ENCODE measurements around the gene ANKS6.

The ANKS6 gene

DNA sequence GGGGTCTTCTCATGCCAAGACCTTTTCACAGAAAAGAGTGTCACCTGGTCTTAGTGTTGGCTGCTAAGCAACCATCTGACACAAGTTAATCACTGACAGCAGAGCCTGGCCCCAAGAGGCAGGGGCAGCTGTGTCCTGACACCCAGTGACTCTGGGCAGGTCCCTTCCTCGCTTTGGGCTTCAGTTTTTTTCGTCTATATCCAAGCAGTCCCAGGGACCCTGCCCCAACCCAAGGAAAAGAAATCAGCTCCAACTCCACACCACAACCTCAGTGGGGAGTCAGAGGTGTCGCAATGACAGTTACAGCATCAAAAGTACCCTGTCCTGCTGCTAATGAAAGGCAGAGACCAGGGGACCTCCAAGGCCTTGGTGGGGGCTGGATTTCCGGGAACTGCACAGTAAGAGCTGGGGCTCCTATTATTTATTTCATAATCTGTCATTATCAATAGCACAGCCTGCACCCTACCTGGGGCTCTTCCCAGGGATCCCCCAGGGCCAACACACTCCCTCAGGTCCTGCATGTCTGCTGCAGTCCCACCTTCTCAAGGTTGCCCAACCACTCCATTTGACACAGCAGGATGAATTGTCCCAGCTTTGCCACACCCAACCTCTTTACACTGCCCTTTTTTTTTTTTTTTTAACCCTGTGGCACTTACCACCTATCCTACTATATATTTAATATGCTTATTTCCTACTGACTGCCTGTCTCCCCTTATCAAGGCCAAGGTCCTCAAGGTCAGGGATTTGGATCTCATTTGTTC lies 9.4 kb downstream of the ANKS6 start:
- no peak overlapping the region for H3K4me3 ChIP-seq (ENCODE audit: low read length, poor library complexity, severe bottlenecking)
- H3K4me2 ChIP-seq (ENCODE audit: low read depth, low read length, poor library complexity, severe bottlenecking) = no peak overlapping the region
- H3K4me1 ChIP-seq (ENCODE audit: insufficient read depth, low read length, poor library complexity, severe bottlenecking) = no peaks in the 10 kb centered on the region
- H3K9me3 ChIP-seq (ENCODE audit: insufficient read depth, low read depth, low read length) = no peaks in the 10 kb centered on the region
- no peak overlapping the region for H3K9ac ChIP-seq (ENCODE audit: low read depth, low read length, poor library complexity, severe bottlenecking)
- no peaks in the 10 kb centered on the region for H3K79me2 ChIP-seq (ENCODE audit: insufficient read depth, low read length)
- H3K27me3 ChIP-seq (ENCODE audit: insufficient read depth, low read length, poor library complexity, severe bottlenecking) = no peaks in the 10 kb centered on the region
- no peak overlapping the region for H2AFZ ChIP-seq (ENCODE audit: low read length)
- no peaks in the 10 kb centered on the region for H3K36me3 ChIP-seq (ENCODE audit: insufficient read depth, low read length)
- no peak for TF ChIP-seq CTCF (conservative IDR thresholded peaks at IDR 0.05; ENCODE audit: low read length)
- TF ChIP-seq EZH2phosphoT487 (IDR thresholded peaks at IDR 0.05; ENCODE audit: borderline replicate concordance) = no peak
- no peaks in the 10 kb centered on the region for H3K9me2 ChIP-seq (replicated peaks; ENCODE audit: low read depth, low read length)
- H4K20me1 ChIP-seq (ENCODE audit: insufficient read depth, low read length, poor library complexity, severe bottlenecking) = peaks cover 4% of the 10 kb centered on the region
- H3F3A ChIP-seq (ENCODE audit: low read depth) = no peaks in the 10 kb centered on the region

DNA sequence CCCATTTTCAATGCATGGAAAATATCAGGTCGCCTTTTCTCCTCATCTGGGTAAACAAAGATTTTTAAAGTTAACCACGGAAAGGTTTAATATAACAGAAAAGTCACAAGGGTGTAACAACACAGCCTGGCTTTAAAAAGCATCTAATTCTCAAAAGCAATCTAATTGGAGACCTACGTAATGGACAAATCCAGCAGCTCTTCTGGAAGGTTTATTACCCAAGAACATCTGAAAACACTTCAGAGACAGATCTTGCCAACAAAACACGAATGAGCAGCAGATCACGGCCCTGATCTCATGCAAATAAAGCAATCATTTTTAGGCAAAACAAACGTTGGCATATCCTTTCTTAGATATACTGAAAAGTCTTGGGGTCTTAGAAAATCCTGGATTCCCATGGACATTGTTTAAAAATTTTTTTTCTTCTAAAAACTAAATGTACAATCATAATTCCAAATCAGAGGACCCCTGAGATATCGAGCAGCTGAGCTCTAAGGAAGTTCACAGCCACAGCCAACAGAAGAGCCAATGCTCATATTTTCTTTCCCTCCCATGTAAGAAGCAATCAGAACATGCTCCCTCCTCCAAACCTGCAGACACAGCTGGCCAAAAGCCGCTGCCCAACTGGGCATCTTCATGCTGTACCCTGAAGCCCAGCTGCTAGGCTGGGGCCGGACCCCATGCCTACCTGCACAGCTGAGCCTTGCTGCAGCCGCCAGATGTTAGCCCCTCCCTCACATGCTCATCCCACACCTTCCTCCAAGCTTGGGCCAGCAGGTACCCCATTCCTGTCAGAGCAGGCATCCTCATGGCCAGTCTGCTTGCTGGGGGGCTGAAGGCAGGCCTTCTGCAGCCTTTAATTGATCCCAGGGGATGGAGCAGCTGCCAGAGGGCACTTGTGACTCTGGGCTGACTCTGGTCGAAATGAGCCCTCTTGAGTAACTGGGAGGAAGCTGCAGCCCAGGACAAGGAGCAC lies 11.2 kb downstream of the ANKS6 start:
- TF ChIP-seq CTCF (conservative IDR thresholded peaks at IDR 0.05; ENCODE audit: low read length) = no peak

DNA sequence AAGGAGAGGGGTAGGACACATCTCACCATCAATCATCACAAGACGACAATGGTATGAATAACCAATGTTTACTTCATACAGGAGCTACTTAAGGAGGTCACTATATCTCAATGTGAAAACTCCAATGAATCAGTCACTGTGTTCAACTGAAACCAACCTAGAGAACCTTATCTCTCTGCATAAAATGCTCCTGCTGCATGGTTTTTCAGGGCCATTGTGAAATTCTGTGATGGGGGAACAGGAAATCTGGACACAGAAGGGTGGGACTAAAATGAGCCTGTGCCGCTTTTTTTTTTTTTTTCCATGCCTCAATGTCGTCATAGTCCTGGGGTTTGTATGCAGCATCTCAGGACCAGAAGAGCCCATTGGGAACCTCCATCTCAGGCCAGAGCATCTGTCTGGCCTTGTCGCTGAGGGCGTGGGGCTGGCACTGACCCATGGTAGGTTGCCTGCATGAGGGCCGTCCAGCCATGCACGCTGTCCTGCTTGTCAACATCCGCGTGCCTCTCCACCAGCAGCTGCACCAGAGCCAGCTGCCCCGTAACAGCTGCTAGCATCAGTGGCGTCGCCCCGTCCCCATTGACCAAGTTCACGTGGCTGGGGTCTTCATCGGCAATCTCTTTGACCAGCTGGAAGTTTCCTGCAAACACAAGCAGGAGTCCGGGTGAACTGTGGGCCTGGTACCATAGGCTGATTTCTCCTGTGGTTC lies 12.7 kb downstream of the ANKS6 start:
- H3K9me3 ChIP-seq (ENCODE audit: insufficient read depth, low read depth, low read length) = no peaks in the 10 kb centered on the region
- no peak for TF ChIP-seq EZH2phosphoT487 (IDR thresholded peaks at IDR 0.05; ENCODE audit: borderline replicate concordance)
- no peak for TF ChIP-seq CTCF (conservative IDR thresholded peaks at IDR 0.05; ENCODE audit: low read length)
- H3K36me3 ChIP-seq (ENCODE audit: insufficient read depth, low read length) = no peaks in the 10 kb centered on the region
- no peak overlapping the region for H2AFZ ChIP-seq (ENCODE audit: low read length)
- no peak overlapping the region for H3K4me3 ChIP-seq (ENCODE audit: low read length, poor library complexity, severe bottlenecking)
- no peaks in the 10 kb centered on the region for H3K9me2 ChIP-seq (replicated peaks; ENCODE audit: low read depth, low read length)
- no peak overlapping the region for H3K9ac ChIP-seq (ENCODE audit: low read depth, low read length, poor library complexity, severe bottlenecking)
- H3F3A ChIP-seq (ENCODE audit: low read depth) = no peaks in the 10 kb centered on the region
- no peaks in the 10 kb centered on the region for H3K27me3 ChIP-seq (ENCODE audit: insufficient read depth, low read length, poor library complexity, severe bottlenecking)
- no peaks in the 10 kb centered on the region for H3K4me1 ChIP-seq (ENCODE audit: insufficient read depth, low read length, poor library complexity, severe bottlenecking)
- H3K79me2 ChIP-seq (ENCODE audit: insufficient read depth, low read length) = no peaks in the 10 kb centered on the region
- no peak overlapping the region for H3K4me2 ChIP-seq (ENCODE audit: low read depth, low read length, poor library complexity, severe bottlenecking)
- H4K20me1 ChIP-seq (ENCODE audit: insufficient read depth, low read length, poor library complexity, severe bottlenecking) = no peaks in the 10 kb centered on the region

More for the DNA sequence above, 11.2 kb downstream of the ANKS6 start:
- Histone ChIP-seq H3K9ac (ENCODE audit: low read depth, low read length, poor library complexity, severe bottlenecking) (no peak overlapping the region), H3K27me3 (ENCODE audit: insufficient read depth, low read length, poor library complexity, severe bottlenecking) (no peaks in the 10 kb centered on the region), H3K4me2 (ENCODE audit: low read depth, low read length, poor library complexity, severe bottlenecking) (no peak overlapping the region), H3K79me2 (ENCODE audit: insufficient read depth, low read length) (no peaks in the 10 kb centered on the region), H3F3A (ENCODE audit: low read depth) (no peaks in the 10 kb centered on the region), H3K4me1 (ENCODE audit: insufficient read depth, low read length, poor library complexity, severe bottlenecking) (no peaks in the 10 kb centered on the region), H3K9me3 (ENCODE audit: insufficient read depth, low read depth, low read length) (no peaks in the 10 kb centered on the region), H3K4me3 (ENCODE audit: low read length, poor library complexity, severe bottlenecking) (no peak overlapping the region), H4K20me1 (ENCODE audit: insufficient read depth, low read length, poor library complexity, severe bottlenecking) (no peaks in the 10 kb centered on the region), H2AFZ (ENCODE audit: low read length) (no peak overlapping the region), H3K9me2 (replicated peaks; ENCODE audit: low read depth, low read length) (no peaks in the 10 kb centered on the region), H3K36me3 (ENCODE audit: insufficient read depth, low read length) (no peaks in the 10 kb centered on the region)

Measured in Loucy (cell line).